Spleen (tissue), 7 donors: ENCODE results near the gene GUCD1.

ENCODE experiments used
- CTCF ChIP-seq, 11 experiments: fragments of 200-600 bp in 7 of 11; fragments of 450-650 bp in 4 of 11; sonication (generic) in 4 of 11; IDR thresholded peaks in 8 of 11; conservative IDR thresholded peaks in 3 of 11; 1 replicate in 7 of 11; 2 replicates in 4 of 11; pipeline versions ENCODE4 v1.4.0 to v1.8.0; 2016 to 2021; ENCODE audit warnings: antibody characterized with exemption in 11 of 11, inconsistent platforms in 4 of 11, mild to moderate bottlenecking in 1 of 11
- POLR2A ChIP-seq, 3 donors: fragments of 450-650 bp; IDR thresholded peaks; one replicate each; pipeline ENCODE4 v1.5.1; 2017; ENCODE audit warnings: antibody characterized with exemption in 3 of 3, mild to moderate bottlenecking in 1 of 3
- POLR2AphosphoS5 ChIP-seq, 3 donors: sonication (generic); formaldehyde crosslinking; IDR thresholded peaks; one replicate each; pipeline ENCODE4 v1.5.1; 2017; ENCODE audit warnings: antibody characterized with exemption in 3 of 3
- donor health status: DM: no; HTN: no; CAD: no; lungs with moderate emphysema.
- donor health status: DM: no; HTN: no; CAD: no.
- donor health status: DM: no; HTN: no; CAD: no.

DNA sequence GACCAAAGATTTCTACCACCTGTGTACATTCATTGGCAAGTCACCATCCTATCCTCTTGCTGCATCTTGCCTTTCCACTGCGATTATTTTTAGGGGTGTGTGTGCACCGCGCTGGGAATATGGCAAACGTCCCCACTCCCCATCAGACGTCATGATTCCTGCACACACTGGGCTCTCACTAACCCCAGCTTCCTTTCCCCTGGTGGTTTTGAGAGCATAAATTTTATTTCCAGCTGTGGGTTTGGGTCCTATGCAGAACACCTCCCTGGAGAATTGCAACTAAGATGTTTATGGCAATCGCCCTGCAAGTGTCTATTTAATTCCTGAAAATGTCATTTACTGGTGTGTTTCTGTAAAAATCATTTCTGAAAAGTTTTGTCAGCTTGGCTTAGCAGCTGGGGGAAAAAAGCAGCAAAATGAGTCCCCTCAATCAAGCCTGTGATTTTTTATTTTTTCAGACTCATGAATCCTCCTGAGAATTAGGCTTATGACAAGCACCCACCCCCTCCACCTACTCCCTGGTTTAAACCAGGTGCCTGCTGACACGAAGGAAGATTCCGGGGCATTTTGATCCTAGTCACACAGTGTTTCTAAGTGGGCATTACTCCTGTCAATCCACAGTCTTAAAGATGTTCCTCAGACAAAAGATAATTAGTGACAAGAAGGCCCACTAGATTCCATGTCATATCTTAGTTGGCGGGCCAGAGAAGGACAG is 36.0 kb downstream of the GUCD1 start:
- TF ChIP-seq CTCF (IDR thresholded peaks at IDR 0.05 in 8 of 11, conservative IDR thresholded peaks at IDR 0.05 in 3 of 11) (no peak), POLR2A (IDR thresholded peaks at IDR 0.05) (no peak), POLR2AphosphoS5 (IDR thresholded peaks at IDR 0.05) (no peak)
